ENCODE measurements around the gene CDCA5.

CDCA5 gene

DNA sequence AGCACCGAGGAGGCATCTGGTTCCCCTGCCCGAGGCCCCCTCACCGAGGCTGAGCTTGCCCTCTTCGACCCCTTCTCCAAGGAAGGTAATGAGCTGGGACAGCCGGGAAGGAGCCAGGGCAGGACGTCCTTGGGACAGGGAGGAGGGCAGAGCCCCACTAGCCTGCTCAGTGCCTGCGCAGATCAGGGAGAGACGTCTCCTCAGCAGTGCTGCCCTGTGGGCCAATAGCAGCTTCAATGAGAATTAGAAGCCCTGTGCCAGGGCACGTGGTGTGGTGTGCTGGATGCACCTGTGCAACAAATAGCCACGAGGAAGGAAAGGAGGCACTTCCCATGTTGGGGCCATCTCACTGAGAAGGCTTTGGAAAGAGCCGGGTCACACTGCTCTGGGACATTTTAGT is 48.3 kb downstream of the CDCA5 start:
- TF ChIP-seq CTCF (IDR thresholded peaks at IDR 0.05; ENCODE audit: insufficient read depth, missing control alignments): no peak
- DNase-seq (ENCODE audit: insufficient read length, low spot score) (no peak), FAIRE-seq (no peak)

- no peak for FAIRE-seq
- no peak for DNase-seq (ENCODE audit: insufficient read length, low spot score)
- TF ChIP-seq CTCF (IDR thresholded peaks at IDR 0.05; ENCODE audit: insufficient read depth, missing control alignments): no peak
Measured at GRCh38 chr11:65034423-65034822, 49.4 kb downstream of the CDCA5 start.

- FAIRE-seq: no peak
- no peak for TF ChIP-seq CTCF (IDR thresholded peaks at IDR 0.05; ENCODE audit: insufficient read depth, missing control alignments)
- no peak for DNase-seq (ENCODE audit: insufficient read length, low spot score)
Measured at GRCh38 chr11:65032216-65032615, 51.6 kb downstream of the CDCA5 start.
